ENCODE data around the gene ZNF317. TPM values are rescaled to one million over a fixed set of nuclear protein-coding genes. Genes with fewer than 3 reads are reported as not detected.

ZNF317 gene
- total RNA-seq, 6 experiments from 2014 or later: 7.6 to 17.9 (median 12.1) TPM

DNA sequence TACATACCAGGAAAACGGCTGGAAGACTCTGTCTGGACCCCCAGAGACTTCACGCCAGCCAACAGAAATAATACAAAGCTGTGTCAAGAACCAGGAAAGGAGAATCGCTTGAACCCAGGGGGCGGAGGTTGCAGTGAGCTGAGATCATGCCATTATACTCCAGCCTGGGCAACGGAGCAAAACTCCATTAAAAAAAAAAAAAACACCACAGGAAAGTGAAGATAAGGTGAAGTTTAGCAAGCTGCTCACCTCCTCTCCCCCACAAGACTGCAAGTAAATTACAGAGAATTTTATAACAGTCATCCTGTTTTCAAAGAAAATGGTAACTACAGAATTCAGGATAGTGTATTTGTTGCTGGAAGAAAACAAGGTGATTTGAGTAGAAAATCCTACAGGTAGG is 23.6 kb upstream of the ZNF317 start:
- WGBS (ENCODE audit: insufficient coverage, low coverage, low lambda C conversion rate, missing lambda C conversion rate): 54% methylated on average over 5 of the region's 5 CpGs
- H3K9me3 ChIP-seq: no peaks in the 10 kb centered on the region
- no peaks in the 10 kb centered on the region for H3K27me3 ChIP-seq
- H3K4me3 ChIP-seq: no peak overlapping the region
- no peaks in the 10 kb centered on the region for H3K4me1 ChIP-seq
- DNase-seq (no peak), ATAC-seq (no peak)
- intact Hi-C loops (cut with DNase I): no loop called here
- H3K27ac ChIP-seq: no peak overlapping the region
- TF ChIP-seq CTCF (IDR thresholded peaks at IDR 0.05) (no peak), POLR2A (IDR thresholded peaks at IDR 0.05) (no peak)
- H3K36me3 ChIP-seq: no peaks in the 10 kb centered on the region

DNA sequence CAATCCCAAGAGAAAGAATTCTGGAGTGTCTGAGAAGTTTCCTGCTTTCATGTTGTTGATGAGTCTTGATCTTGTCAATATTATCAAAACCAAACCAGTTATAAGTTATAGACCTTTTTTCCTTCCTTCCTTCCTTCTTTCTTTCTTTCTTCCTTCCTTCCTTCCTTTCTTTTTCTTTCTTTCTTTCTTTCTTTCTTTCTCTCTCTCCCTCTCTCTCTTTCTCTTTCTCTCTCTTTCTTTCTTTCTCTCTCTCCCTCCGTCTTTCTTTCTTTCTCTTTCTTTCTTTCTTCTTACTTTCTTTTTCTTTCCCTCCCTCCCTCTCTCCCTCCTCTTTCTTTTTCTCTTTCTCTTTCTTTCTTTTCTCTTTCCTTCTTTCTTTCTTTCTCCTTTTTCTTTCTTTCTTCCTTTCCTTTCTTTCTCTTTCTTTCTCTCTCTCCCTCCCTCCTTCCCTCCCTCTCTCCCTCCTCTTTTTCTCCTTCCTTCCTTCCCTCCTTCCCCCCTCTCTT is 13.2 kb upstream of the ZNF317 start, which contains the start of gene OR7G3:
Gene OR7G3, minus strand, starts transcription at position 51 of the 506 bp plus-strand sequence. Its CDS starts 0 bp downstream, at position 51.
- ATAC-seq (no peak), DNase-seq (no peak)
- H3K36me3 ChIP-seq: no peaks in the 10 kb centered on the region
- H3K27me3 ChIP-seq: no peaks in the 10 kb centered on the region
- H3K9me3 ChIP-seq: no peaks in the 10 kb centered on the region
- H3K4me1 ChIP-seq: no peaks in the 10 kb centered on the region
- 38% methylated on average over 1 of the region's 1 CpG for WGBS (ENCODE audit: insufficient coverage, low coverage, low lambda C conversion rate, missing lambda C conversion rate)
- TF ChIP-seq CTCF (IDR thresholded peaks at IDR 0.05) (no peak), POLR2A (IDR thresholded peaks at IDR 0.05) (no peak)
- H3K27ac ChIP-seq: no peak within 1 kb of the TSS
- H3K4me3 ChIP-seq: no peak within 1 kb of the TSS
- intact Hi-C loops (cut with DNase I): no loop called here

- intact Hi-C loops (cut with DNase I): no loop called here
- no peaks in the 10 kb centered on the region for H3K36me3 ChIP-seq
- TF ChIP-seq POLR2A (IDR thresholded peaks at IDR 0.05): no peak
- TF ChIP-seq CTCF (IDR thresholded peaks at IDR 0.05): no peak
- H3K4me1 ChIP-seq: no peaks in the 10 kb centered on the region
- WGBS (ENCODE audit: insufficient coverage, low coverage, low lambda C conversion rate, missing lambda C conversion rate): 44% methylated on average over 2 of the region's 3 CpGs
- no peak overlapping the region for H3K27ac ChIP-seq
- H3K9me3 ChIP-seq: no peaks in the 10 kb centered on the region
- H3K27me3 ChIP-seq: no peaks in the 10 kb centered on the region
- ATAC-seq: no peak
- peak in 1 of 3 donors; percentile 3 for DNase-seq
- H3K4me3 ChIP-seq: no peak overlapping the region
Observed at GRCh38 chr19:9128171-9128570, 12.0 kb upstream of the ZNF317 start.

DNA sequence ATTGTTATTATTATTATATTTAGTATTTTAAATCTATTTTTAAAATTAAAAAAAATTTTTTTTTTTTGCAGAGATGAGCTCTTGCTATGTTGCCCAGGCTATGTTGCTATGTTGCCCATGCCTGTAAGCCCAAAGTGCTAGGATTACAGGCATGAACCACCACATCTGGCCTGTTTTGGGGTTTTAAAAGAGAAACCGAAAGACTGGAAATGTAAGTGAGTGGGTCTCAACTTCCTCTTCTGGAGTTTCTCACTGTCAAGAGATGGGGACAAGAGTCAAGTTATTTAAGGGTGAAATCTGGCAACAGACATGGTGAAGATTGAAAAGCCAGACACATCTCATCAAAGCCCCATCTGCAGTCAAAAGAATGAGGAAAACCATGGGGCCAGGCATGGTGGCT is 9.2 kb upstream of the ZNF317 start:
- Histone ChIP-seq H3K27ac (no peak overlapping the region), H3K27me3 (no peaks in the 10 kb centered on the region), H3K4me1 (no peaks in the 10 kb centered on the region), H3K36me3 (no peaks in the 10 kb centered on the region), H3K4me3 (no peak overlapping the region), H3K9me3 (no peaks in the 10 kb centered on the region)
- DNase-seq (no peak), ATAC-seq (no peak)
- WGBS (ENCODE audit: insufficient coverage, low coverage, low lambda C conversion rate, missing lambda C conversion rate): 29% methylated on average over 1 of the region's 1 CpG
- TF ChIP-seq CTCF (IDR thresholded peaks at IDR 0.05) (no peak), POLR2A (IDR thresholded peaks at IDR 0.05) (no peak)
- intact Hi-C loops (cut with DNase I): no loop called here

DNA sequence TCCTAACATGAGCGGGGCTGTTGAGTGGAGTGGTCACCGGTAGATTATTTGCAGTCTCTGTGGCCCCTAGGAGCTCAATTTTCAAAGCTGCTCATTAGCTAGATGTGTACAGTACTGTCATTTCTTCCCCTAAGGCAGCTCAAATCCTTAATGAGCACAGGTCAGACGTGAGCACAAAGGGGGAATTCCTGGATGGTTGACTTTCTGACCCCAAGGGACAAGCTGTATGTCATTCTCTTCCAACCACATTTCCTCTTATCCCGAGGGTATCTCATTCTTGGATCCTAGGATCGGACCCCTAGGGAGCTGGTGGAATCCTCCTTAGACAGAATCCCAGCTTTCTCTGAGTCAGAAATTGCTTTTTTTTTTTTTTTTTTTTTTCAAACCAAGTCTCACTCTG is 7.8 kb upstream of the ZNF317 start:
- H3K36me3 ChIP-seq: no peaks in the 10 kb centered on the region
- WGBS (ENCODE audit: insufficient coverage, low coverage, low lambda C conversion rate, missing lambda C conversion rate): 24% methylated on average over 3 of the region's 5 CpGs
- H3K4me3 ChIP-seq: no peak overlapping the region
- TF ChIP-seq CTCF (IDR thresholded peaks at IDR 0.05) (no peak), POLR2A (IDR thresholded peaks at IDR 0.05) (no peak)
- H3K9me3 ChIP-seq: no peaks in the 10 kb centered on the region
- H3K27ac ChIP-seq: no peak overlapping the region
- intact Hi-C loops (cut with DNase I): no loop called here
- H3K27me3 ChIP-seq: no peaks in the 10 kb centered on the region
- no peak for ATAC-seq
- H3K4me1 ChIP-seq: no peaks in the 10 kb centered on the region
- no peak for DNase-seq

All from right lobe of liver (tissue), 6 donors.